PFSK-1 (cell line): Measurements from ENCODE around the gene STRN3.

Source experiments
- FOXP2 ChIP-seq: optimal IDR thresholded peaks from 2 replicates; pipeline ENCODE3; 2011; ENCODE audit warnings: borderline replicate concordance, control low read depth, inconsistent platforms; ENCODE audit not compliant: insufficient read depth; ENCODE audit errors: extremely low read length, extremely low read depth
- POLR2AphosphoS5 ChIP-seq: IDR thresholded peaks from 2 replicates; pipeline ENCODE4 v1.6.1; 2012; ENCODE audit warnings: low read depth, mild to moderate bottlenecking, control low read depth, low read length, moderate library complexity
- SIN3A ChIP-seq: IDR thresholded peaks from 2 replicates; pipeline ENCODE4 v1.6.1; 2012; ENCODE audit warnings: mild to moderate bottlenecking, low read length, moderate library complexity, borderline replicate concordance; ENCODE audit not compliant: insufficient read depth
- TAF1 ChIP-seq: IDR thresholded peaks from 2 replicates; pipeline ENCODE4 v1.6.1; 2012; ENCODE audit warnings: low read length, control low read depth, borderline replicate concordance; ENCODE audit not compliant: insufficient read depth
- TF ChIP-seq, protein P1 (sequence below), 2 experiments: IDR thresholded peaks; 2 replicates each; pipeline versions ENCODE4 v1.6.1 to v1.8.0; 2011 to 2012; ENCODE audit warnings: low read depth in 2 of 2, low read length in 2 of 2, control low read depth in 1 of 2, inconsistent platforms in 1 of 2, mild to moderate bottlenecking in 1 of 2, moderate library complexity in 1 of 2; ENCODE audit not compliant: insufficient read depth in 1 of 2

STRN3 gene

DNA sequence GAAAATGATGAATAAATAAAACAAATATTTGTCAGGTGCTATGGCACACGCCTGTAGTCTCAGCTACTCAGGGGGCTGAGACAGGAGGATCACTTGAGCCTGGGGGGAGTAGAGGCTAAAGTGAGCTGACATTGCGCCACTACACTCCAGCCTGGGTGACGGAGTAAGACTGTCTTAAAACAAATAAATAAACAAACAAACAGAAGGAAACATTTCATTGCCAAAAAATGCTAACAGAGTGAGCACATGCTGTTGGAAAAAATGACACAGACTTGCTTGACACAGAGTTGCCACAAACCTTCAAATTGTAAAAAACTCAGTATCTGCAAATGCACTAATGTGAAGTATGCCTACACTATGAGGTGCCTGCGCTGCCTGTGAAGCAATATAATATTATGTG is 51.6 kb downstream of the STRN3 start:
- TF ChIP-seq TAF1 (no peak), SIN3A (no peak), POLR2AphosphoS5 (no peak), FOXP2 (no peak)
- TF ChIP-seq, protein P1, sequence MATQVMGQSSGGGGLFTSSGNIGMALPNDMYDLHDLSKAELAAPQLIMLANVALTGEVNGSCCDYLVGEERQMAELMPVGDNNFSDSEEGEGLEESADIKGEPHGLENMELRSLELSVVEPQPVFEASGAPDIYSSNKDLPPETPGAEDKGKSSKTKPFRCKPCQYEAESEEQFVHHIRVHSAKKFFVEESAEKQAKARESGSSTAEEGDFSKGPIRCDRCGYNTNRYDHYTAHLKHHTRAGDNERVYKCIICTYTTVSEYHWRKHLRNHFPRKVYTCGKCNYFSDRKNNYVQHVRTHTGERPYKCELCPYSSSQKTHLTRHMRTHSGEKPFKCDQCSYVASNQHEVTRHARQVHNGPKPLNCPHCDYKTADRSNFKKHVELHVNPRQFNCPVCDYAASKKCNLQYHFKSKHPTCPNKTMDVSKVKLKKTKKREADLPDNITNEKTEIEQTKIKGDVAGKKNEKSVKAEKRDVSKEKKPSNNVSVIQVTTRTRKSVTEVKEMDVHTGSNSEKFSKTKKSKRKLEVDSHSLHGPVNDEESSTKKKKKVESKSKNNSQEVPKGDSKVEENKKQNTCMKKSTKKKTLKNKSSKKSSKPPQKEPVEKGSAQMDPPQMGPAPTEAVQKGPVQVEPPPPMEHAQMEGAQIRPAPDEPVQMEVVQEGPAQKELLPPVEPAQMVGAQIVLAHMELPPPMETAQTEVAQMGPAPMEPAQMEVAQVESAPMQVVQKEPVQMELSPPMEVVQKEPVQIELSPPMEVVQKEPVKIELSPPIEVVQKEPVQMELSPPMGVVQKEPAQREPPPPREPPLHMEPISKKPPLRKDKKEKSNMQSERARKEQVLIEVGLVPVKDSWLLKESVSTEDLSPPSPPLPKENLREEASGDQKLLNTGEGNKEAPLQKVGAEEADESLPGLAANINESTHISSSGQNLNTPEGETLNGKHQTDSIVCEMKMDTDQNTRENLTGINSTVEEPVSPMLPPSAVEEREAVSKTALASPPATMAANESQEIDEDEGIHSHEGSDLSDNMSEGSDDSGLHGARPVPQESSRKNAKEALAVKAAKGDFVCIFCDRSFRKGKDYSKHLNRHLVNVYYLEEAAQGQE (IDR thresholded peaks at IDR 0.05; ENCODE audit: insufficient read depth in 1 of 2, low read depth in 2 of 2, low read length in 2 of 2), result no peak

DNA sequence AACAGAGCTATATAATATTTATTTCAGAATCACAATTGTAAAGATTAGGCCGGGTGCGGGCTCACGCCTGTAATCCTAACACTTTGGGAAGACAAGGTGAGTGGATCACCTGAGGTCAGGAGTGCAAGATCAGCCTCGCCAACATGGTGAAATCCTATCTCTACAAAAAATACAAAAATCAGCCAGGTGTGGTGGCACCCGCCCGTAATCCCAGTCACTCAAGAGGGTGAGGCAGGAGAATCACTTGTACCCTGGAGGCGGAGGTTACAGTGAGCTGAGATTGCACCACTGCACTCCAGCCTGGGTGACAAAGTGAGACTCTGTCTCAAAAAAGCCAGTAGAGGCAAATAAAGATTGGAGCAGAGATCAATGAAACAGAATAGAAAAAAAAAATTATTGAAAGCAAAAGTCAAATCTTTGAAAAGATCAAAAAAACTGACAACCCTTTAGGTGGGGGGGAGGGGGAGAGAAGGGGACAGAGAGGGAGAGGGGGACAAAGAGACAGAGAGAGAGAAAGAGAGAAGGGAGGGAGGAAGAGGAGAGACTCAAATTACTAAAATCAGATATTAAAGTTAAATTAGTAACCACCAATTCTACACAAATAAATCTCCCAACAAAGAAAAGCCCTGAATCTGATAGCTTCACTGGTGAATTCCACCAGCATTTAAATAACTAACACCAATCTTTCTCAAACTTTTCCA is 53.1 kb downstream of the STRN3 start:
- TF ChIP-seq POLR2AphosphoS5 (no peak), SIN3A (no peak), TAF1 (no peak)
- TF ChIP-seq, protein P1 (IDR thresholded peaks at IDR 0.05; ENCODE audit: insufficient read depth in 1 of 2, low read depth in 2 of 2, low read length in 2 of 2), result no peak

DNA sequence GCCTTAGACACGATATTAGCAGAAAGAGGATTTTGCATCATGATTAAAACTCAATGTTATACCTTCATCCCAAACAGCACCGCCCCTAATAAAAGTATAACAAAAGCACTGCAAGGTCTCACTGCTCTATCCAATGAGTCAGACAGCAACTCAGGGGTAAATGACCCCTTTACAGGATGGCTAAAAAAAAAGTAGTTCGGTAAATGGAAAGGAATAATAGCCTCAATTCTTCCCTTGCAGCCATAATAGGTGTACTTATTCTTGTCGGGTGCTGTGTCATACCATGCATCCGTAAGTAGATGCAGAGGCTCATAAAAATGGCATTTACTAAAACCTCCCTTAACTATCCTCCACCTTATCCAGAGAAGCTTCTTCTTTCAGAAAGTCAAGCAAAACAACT is 54.6 kb downstream of the STRN3 start:
- TF ChIP-seq SIN3A (no peak), FOXP2 (no peak), POLR2AphosphoS5 (no peak), TAF1 (no peak)
- TF ChIP-seq, protein P1 (IDR thresholded peaks at IDR 0.05; ENCODE audit: insufficient read depth in 1 of 2, low read depth in 2 of 2, low read length in 2 of 2), result no peak

DNA sequence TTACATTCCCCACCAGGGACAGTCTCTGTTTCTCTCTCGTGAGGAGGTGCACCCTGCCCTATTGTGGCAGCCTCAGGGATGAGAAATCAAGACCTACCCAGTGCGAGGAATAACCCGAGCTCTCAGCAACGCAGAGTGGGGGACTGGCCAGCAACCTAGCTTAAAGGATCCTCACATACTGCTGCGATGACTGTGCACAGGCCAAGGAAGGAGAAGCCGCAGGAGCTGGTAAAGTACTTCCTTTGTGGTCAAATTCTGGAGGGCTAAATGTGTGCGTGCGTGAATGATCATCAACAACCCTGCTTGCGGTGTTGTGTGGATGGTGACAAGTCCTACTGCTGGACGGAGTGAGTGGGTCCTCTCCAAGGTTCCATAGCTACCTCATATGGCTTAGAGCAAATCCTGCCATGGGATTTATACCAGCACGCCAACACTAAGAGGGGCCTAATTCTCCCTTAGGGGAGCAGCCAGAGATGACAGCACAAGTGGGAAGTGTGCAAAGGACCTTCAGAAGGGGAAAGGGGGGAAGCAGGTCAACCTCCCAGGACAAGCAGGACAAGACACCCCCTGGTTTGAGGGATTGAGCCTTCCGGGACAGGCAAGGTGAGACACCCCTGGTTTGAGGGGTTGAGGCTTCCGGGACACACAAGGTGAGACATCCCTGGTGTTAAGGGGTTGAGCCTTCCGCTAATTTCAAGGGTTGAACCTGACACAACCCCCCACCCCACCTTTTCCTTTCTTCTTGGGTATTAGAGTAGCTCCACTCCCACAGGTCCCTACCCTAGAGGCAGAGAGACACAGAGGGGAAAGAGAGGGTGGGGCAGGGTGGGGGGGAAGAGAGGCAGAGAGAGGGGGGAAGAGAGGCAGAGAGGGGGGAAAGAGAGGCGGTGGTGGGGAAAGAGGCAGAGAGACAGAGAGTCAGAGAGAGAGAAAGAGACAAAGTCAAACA is 59.5 kb downstream of the STRN3 start:
- TF ChIP-seq SIN3A (no peak), FOXP2 (no peak), TAF1 (no peak), POLR2AphosphoS5 (no peak)
- TF ChIP-seq, protein P1 (IDR thresholded peaks at IDR 0.05; ENCODE audit: insufficient read depth in 1 of 2, low read depth in 2 of 2, low read length in 2 of 2), result no peak
